Stimulated activated CD4-positive, alpha-beta T cell treated with anti-CD3 and anti-CD28 coated beads, Interleukin-12 subunit alpha, Interleukin-12 subunit beta, amount 100 ng/mL, for 24 hours (primary cell): Measurements from ENCODE around the gene WDR6.
"Not testable (repeated sequence)": the region's sequence is repeated elsewhere in the genome, so short reads cannot be mapped to it uniquely, and the experiment has no call there.

ENCODE experiments used
- DNase-seq, 2 experiments: peaks; one replicate each; pipeline ENCODE4 v3.0.0-alpha.2; 2020; ENCODE audit warnings: low read depth in 2 of 2

The WDR6 gene

GRCh38 chr3:48991851-48992545, 15.2 kb upstream of the WDR6 start:
- no peak for DNase-seq

- DNase-seq: no peak
These were observed 13.4 kb upstream of the WDR6 start for GRCh38 chr3:48993834-48994233.

GRCh38 chr3:48996640-48997039, 10.6 kb upstream of the WDR6 start:
- DNase-seq: no peak

- DNase-seq: no peak
These were observed 10.0 kb upstream of the WDR6 start for GRCh38 chr3:48997102-48997635.

- no peak for DNase-seq
These were observed 9.2 kb upstream of the WDR6 start for GRCh38 chr3:48997714-48998637.

- DNase-seq: no peak
These were observed 7.9 kb upstream of the WDR6 start for GRCh38 chr3:48999085-48999858.

- DNase-seq: no peak
These were observed 6.0 kb upstream of the WDR6 start for GRCh38 chr3:49001155-49001554.

GRCh38 chr3:49004352-49005302, 2.6 kb upstream of the WDR6 start:
- no peak for DNase-seq

- DNase-seq: no peak
These were observed 1.9 kb upstream of the WDR6 start for GRCh38 chr3:49005303-49005680.

GRCh38 chr3:49005998-49006397, 1.2 kb upstream of the WDR6 start:
- DNase-seq: no peak

GRCh38 chr3:49006408-49007067, 653 bp upstream of the WDR6 start:
- no peak for DNase-seq

- peak; percentile 75 to 86 for DNase-seq
These were observed 759 bp downstream of the WDR6 start for GRCh38 chr3:49007771-49008528.

- DNase-seq: not testable (repeated sequence)
These were observed 1.4 kb downstream of the WDR6 start for GRCh38 chr3:49008627-49009026.

- DNase-seq: no peak
These were observed 2.2 kb downstream of the WDR6 start for GRCh38 chr3:49009396-49009795.

GRCh38 chr3:49012441-49013017, 5.3 kb downstream of the WDR6 start:
- no peak for DNase-seq

- no peak for DNase-seq
These were observed 6.0 kb downstream of the WDR6 start for GRCh38 chr3:49013113-49013737.

- no peak for DNase-seq
These were observed 6.8 kb downstream of the WDR6 start for GRCh38 chr3:49013738-49014660.

- no peak for DNase-seq
These were observed 7.9 kb downstream of the WDR6 start for GRCh38 chr3:49015072-49015471.
